SK-N-MC (cell line): ENCODE results near the gene SIM1.

Experiments used
- EZH2 ChIP-seq: fragments of 200-600 bp; sonication (generic); IDR thresholded peaks from one replicate; pipeline ENCODE4 v1.6.1; 2017; ENCODE audit warnings: antibody characterized with exemption
- POLR2AphosphoS5 ChIP-seq: IDR thresholded peaks from 2 replicates; pipeline ENCODE4 v1.6.1; 2012; ENCODE audit warnings: mild to moderate bottlenecking, low read depth, low read length, borderline replicate concordance

GRCh38 chr6:100484474-100484873, 19.8 kb upstream of the SIM1 start:
- TF ChIP-seq POLR2AphosphoS5 (no peak), EZH2 (no peak)
